Osteoblast (primary cell): ENCODE results near the gene VSTM2L. TPM values are rescaled to one million over a fixed set of nuclear protein-coding genes. Genes with fewer than 3 reads are reported as not detected.

Source experiments
- DNase-seq: peaks from one replicate; pipeline ENCODE4 v3.0.0; 2011; ENCODE audit warnings: low spot score, mixed read lengths; ENCODE audit not compliant: insufficient read length; ENCODE audit errors: missing footprints
- H2AFZ ChIP-seq: 2 replicates; pipeline ENCODE4 v1.6.0; 2011; ENCODE audit warnings: mild to moderate bottlenecking, low read length
- H3K27ac ChIP-seq: 2 replicates; pipeline ENCODE4 v1.5.1; 2011; ENCODE audit warnings: mild to moderate bottlenecking, low read depth, low read length, moderate library complexity
- H3K27me3 ChIP-seq: 2 replicates; pipeline ENCODE4 v1.6.0; 2012; ENCODE audit warnings: mild to moderate bottlenecking, control low read depth, inconsistent platforms, low read length, moderate library complexity; ENCODE audit not compliant: insufficient read depth
- H3K36me3 ChIP-seq: 2 replicates; pipeline ENCODE4 v1.5.1; 2011; ENCODE audit warnings: mild to moderate bottlenecking, low read length, control low read depth, moderate library complexity; ENCODE audit not compliant: insufficient read depth
- H3K4me1 ChIP-seq: 2 replicates; pipeline ENCODE4 v1.5.1; 2011; ENCODE audit warnings: mild to moderate bottlenecking, low read length, control low read depth, moderate library complexity; ENCODE audit not compliant: insufficient read depth
- H3K4me2 ChIP-seq: 2 replicates; pipeline ENCODE4 v1.6.0; 2011; ENCODE audit warnings: mild to moderate bottlenecking, low read length; ENCODE audit not compliant: insufficient read depth
- H3K4me3 ChIP-seq: fragments of 200-600 bp; sonication (generic); 3 replicates; pipeline ENCODE4 v1.5.1; 2012; ENCODE audit warnings: mild to moderate bottlenecking, low read length, inconsistent platforms; ENCODE audit not compliant: insufficient read depth
- H3K79me2 ChIP-seq: 2 replicates; pipeline ENCODE4 v1.6.0; 2012; ENCODE audit warnings: mild to moderate bottlenecking, low read length, control low read depth, inconsistent platforms; ENCODE audit not compliant: insufficient read depth
- H3K9me3 ChIP-seq: 2 replicates; pipeline ENCODE4 v1.5.1; 2011; ENCODE audit warnings: low read depth, low read length, control low read depth
- H4K20me1 ChIP-seq: 2 replicates; pipeline ENCODE4 v1.6.0; 2012; ENCODE audit warnings: mild to moderate bottlenecking, low read length, control low read depth; ENCODE audit not compliant: insufficient read depth
- total RNA-seq: library from RNA; depleted of rRNA; stranded (reverse); fragments of >200 nt; gene quantifications from 2 replicates; pipeline ENCODE4 v1.2.3, GENCODE V29; 2012
- TF ChIP-seq, protein P1 (sequence below): IDR thresholded peaks from 2 replicates; pipeline ENCODE4 v1.5.1; 2011; ENCODE audit warnings: mild to moderate bottlenecking, low read depth, low read length, moderate library complexity; ENCODE audit errors: extremely low read depth

The VSTM2L gene
- total RNA-seq, 1 donor = 2.5 TPM

DNA sequence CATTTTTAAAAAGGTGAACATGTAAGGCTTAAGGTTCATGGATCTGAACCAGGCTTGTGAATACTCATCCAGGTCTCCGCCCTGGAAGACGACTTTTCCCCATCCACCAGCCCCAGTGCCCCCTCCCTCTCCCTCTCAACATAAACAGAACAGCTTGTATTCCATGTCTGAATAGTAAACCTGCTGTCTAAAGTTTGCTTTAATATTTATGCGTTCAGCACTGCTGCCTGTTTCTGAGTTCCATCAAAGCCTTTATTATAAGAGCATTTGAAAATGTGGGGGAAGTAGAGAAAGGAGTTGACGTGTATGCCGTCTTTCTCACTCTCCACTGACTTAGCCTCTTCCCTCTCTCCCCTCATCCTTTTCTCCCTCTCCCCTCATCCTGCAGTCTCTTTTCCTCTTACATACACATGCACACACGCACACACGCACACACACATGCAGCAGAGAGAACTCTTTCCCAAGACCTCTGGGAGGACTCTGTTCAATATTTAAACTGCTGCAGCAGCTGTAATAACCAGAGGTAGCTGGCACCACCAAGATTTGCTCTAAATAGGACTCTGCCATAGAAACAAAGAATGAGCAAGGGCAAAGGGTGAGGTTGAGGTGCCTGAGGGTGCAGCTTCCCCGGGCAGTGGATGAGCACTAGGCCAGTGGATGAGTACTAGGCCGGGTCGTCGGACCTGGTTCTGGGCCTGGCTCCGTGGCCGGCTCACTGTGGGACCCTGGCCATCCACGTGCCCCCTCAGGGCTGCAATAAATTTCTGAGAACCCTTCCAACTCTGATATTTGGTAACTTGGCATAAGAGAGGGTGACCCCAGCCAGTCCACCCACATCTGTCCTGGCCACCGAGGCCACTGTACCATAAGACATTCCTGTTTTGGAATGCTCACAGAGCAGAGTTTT is 35.4 kb upstream of the VSTM2L start:
- Histone ChIP-seq H3K36me3 (no peaks in the 10 kb centered on the region), H3K4me3 (no peak overlapping the region), H3K27me3 (no peaks in the 10 kb centered on the region), H3K9me3 (no peaks in the 10 kb centered on the region), H4K20me1 (peaks cover 5% of the 10 kb centered on the region), H3K79me2 (no peaks in the 10 kb centered on the region), H3K4me2 (no peak overlapping the region), H3K4me1 (no peaks in the 10 kb centered on the region), H2AFZ (no peak overlapping the region), H3K27ac (no peak overlapping the region)
- TF ChIP-seq, protein P1, sequence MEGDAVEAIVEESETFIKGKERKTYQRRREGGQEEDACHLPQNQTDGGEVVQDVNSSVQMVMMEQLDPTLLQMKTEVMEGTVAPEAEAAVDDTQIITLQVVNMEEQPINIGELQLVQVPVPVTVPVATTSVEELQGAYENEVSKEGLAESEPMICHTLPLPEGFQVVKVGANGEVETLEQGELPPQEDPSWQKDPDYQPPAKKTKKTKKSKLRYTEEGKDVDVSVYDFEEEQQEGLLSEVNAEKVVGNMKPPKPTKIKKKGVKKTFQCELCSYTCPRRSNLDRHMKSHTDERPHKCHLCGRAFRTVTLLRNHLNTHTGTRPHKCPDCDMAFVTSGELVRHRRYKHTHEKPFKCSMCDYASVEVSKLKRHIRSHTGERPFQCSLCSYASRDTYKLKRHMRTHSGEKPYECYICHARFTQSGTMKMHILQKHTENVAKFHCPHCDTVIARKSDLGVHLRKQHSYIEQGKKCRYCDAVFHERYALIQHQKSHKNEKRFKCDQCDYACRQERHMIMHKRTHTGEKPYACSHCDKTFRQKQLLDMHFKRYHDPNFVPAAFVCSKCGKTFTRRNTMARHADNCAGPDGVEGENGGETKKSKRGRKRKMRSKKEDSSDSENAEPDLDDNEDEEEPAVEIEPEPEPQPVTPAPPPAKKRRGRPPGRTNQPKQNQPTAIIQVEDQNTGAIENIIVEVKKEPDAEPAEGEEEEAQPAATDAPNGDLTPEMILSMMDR = no peak
- no peak for DNase-seq

DNA sequence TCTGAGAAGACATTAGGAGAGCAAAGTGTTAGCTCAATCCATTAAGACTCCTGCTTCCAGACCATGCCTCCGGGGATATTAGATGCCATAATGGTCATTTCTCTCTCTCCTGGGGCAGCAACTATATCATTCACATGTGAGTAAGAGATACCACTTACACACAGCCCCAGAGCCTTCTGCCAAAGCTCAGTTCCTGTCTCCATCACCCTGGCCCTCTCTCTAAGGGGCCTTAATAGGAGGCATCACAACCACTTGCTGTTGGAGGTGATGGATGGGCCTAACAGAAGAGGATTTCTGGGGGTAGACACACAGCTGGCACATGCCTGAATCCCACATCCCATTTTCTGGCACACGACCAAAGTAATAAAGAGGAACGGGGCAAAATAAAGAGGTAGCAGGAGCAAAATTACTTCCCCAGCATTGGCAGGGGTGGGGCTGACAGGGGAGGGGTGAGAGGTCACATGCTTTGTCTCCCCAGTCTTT is 34.0 kb upstream of the VSTM2L start:
- H3K27me3 ChIP-seq = no peaks in the 10 kb centered on the region
- H3K27ac ChIP-seq = no peak overlapping the region
- TF ChIP-seq, protein P1 = no peak
- no peaks in the 10 kb centered on the region for H3K9me3 ChIP-seq
- no peak overlapping the region for H3K4me3 ChIP-seq
- H3K4me1 ChIP-seq = no peaks in the 10 kb centered on the region
- DNase-seq = no peak
- H3K36me3 ChIP-seq = peaks cover 3% of the 10 kb centered on the region
- no peaks in the 10 kb centered on the region for H4K20me1 ChIP-seq
- no peak overlapping the region for H3K4me2 ChIP-seq
- H2AFZ ChIP-seq = no peak overlapping the region
- no peaks in the 10 kb centered on the region for H3K79me2 ChIP-seq

DNA sequence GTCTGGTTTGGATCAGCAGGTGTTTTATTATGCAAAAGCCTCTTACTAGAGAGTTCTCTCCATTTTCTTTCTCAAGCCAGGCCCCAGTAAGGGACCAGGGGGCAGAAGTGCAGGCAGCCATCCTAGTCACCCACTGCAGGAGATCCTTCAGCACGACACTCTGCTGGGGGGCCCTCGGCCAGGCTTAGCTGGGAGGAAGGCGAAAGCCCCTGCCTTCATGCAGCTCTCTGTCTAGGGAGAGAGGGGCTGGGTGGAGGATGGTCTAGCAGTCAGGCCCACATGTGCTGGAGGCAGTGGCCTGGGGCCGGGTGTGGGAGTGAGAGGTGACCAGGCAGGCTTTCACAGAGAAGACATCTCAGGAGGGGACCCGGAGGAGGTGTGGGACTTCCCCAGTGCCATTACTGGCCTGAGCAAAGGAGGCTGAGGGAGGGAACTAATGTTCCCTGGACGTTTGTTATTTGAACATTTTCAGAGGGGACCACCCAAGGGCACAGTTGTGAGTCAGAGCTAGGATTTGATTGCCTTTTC is 33.5 kb upstream of the VSTM2L start:
- Histone ChIP-seq H3K36me3 (peaks cover 6% of the 10 kb centered on the region), H3K79me2 (no peaks in the 10 kb centered on the region), H3K4me3 (no peak overlapping the region), H3K4me1 (no peaks in the 10 kb centered on the region), H3K9me3 (no peaks in the 10 kb centered on the region), H2AFZ (no peak overlapping the region), H3K4me2 (no peak overlapping the region), H3K27me3 (no peaks in the 10 kb centered on the region), H3K27ac (no peak overlapping the region), H4K20me1 (no peaks in the 10 kb centered on the region)
- TF ChIP-seq, protein P1 = no peak
- DNase-seq = no peak

DNA sequence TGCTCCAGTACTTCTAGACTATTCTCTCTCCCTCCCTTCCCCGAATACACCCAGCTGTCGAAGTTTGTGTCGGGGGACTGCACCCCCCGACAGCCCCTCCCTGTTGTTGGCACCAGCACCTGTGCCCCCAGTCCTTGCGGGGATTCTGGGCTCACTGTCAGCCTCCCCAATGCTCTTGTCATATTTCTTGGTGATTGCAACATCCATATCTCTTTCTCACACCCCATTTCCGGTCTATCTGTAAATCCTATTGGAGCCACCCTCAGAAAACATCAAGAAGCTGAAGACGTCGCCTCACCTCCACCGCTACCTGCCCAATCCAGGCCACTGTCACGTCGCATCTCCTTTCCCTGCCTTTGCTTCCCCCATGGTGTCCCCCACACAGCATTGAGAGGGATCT is 32.6 kb upstream of the VSTM2L start:
- H3K4me1 ChIP-seq = no peaks in the 10 kb centered on the region
- peaks cover 6% of the 10 kb centered on the region for H3K36me3 ChIP-seq
- H3K27me3 ChIP-seq = no peaks in the 10 kb centered on the region
- no peak overlapping the region for H3K27ac ChIP-seq
- no peaks in the 10 kb centered on the region for H4K20me1 ChIP-seq
- TF ChIP-seq, protein P1 = no peak
- no peak for DNase-seq
- no peaks in the 10 kb centered on the region for H3K9me3 ChIP-seq
- H3K4me2 ChIP-seq = no peak overlapping the region
- H2AFZ ChIP-seq = no peak overlapping the region
- no peaks in the 10 kb centered on the region for H3K79me2 ChIP-seq
- no peak overlapping the region for H3K4me3 ChIP-seq
